Measurements from ENCODE around the gene KCNK15.
"Not testable (repeated sequence)": the region's sequence is repeated elsewhere in the genome, so short reads cannot be mapped to it uniquely, and the experiment has no call there.

The KCNK15 gene

GRCh38 chr20:44745598-44746366 lies at the start of gene KCNK15:
KCNK15 (plus strand) TSS chr20:44745865; CDS start chr20:44745911, 46 bp downstream.
- DNase-seq (ENCODE audit: low read depth), result no peak

- no peak for DNase-seq (ENCODE audit: low read depth)
Measured at GRCh38 chr20:44696315-44696714, 49.4 kb upstream of the KCNK15 start.

DNA sequence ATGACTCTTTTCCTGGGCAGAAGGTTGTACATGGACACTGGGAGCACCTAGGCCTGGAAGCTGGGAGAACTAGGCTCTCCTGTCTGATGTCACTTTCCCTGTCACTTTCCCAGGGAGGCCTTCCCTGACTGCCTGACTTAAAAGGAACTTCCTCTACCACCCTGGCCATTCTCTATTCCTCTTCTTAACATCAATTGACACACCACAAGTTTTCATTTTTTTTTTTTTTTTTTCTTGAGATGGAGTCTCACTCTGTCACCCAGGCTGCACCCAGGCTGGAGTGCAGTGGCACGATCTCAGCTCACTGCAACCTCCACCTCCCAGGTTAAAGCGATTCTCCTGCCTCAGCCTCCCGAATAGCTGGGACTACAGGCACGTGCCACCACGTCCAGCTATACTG lies 48.6 kb upstream of the KCNK15 start:
- not testable (repeated sequence) for DNase-seq (ENCODE audit: low read depth)

GRCh38 chr20:44698351-44698750 lies 47.3 kb upstream of the KCNK15 start:
- no peak for DNase-seq (ENCODE audit: low read depth)

- no peak for DNase-seq (ENCODE audit: low read depth)
Measured at GRCh38 chr20:44700306-44700705, 45.4 kb upstream of the KCNK15 start.

GRCh38 chr20:44701118-44701857 lies 44.4 kb upstream of the KCNK15 start:
- DNase-seq (ENCODE audit: low read depth), result no peak

GRCh38 chr20:44701858-44702256 lies 43.8 kb upstream of the KCNK15 start:
- no peak for DNase-seq (ENCODE audit: low read depth)

DNA sequence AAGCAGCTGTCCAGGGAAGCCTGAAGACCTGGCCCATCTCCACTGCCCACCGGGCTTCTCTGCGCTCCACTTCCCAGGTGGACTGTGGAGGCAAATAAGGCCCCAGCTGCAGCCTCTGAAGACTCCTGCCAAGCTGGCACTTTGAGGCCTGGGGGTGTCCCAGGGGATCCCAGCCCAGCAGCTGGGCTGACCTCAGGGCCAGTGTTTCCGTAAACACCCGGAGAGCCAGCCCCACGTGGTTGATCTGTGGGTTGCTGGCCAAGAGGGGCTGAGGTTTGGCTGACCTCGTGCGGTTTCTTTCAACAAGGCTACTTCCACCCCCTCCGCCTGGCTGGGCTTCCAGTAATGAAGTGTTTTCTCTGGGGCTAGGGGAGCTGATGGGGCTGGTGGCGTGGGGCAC lies 42.9 kb upstream of the KCNK15 start:
- DNase-seq (ENCODE audit: low read depth), result no peak

DNA sequence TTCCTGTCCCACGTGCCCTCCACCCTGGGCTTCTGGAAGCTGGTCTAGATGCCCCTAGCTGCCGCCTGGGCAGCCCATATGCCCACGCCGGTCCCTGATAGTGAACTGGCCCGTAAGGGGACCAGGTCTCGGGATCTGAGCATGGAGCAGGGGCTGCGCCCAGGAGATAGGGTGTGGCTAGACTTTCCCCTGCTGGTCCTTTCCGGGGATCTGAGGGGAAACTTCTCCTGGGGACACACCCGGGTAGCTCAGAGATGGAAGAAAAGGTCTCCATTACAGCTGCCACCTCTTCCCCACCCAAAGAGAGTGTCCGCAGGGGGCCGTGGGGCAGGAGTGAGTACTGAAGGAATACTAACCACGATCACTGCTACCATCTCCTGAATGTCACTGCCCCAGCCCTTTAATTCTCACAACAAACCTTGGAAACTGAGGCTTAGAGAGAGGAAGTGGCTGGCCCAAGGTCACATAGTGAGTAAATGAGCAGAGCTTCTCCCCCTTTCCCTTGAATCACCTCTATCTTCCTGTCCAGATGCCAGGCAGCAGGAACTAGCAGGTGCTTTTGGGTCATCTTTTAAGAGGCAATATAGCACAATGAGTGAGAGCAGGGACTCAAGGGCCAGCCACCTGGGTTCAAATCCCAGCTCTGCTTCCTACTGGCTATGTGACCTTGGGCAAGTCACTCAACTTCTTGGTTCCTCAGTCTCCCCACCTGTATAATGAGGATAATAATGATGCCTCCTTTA lies 42.3 kb upstream of the KCNK15 start:
- no peak for DNase-seq (ENCODE audit: low read depth)

DNA sequence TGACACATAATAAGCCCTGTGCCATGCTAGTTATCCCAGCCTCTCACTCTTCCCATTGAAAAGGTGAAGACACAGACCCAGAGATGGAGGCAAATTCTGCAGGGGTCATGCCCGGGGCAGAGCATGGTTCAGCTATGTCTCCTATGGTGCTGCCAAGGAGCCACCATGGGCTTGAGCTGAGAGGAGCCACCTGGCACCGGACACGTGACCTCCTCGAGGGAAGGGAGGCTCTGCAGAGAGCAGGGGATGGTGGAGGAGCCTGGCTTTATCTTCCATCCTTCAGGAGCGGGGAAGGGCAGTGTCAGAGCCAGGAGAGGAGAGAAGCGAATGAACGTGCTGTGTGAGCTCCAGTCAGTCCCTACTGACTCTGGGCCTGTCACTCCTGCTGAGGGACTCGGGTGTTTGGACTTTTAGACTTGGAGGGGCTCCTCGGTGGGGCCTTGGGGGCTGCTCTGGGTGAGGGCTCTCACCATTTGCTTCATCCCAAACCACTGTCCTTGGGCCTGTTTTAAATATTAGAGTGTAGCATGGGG lies 41.6 kb upstream of the KCNK15 start:
- no peak for DNase-seq (ENCODE audit: low read depth)

DNA sequence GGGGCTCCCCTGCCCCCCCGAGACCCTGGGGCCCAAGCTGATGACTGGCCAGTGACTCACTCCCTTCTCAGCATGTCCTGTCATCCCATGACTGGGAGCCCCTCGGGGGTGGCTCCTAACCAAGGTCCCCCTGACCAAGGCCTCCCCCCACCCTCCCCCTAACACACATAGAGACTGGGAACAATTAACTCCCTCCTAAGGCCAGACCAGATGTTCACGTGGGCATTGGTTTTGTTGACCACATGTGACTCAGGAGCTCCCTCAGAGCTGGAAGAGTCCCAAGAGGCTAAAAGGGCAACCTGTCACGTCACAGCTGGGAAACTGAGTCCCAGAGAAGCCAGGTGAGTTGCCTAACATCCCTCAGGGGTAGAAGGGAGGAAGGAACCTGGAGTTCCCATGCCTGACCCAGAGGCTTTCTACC lies 41.1 kb upstream of the KCNK15 start:
- no peak for DNase-seq (ENCODE audit: low read depth)

DNA sequence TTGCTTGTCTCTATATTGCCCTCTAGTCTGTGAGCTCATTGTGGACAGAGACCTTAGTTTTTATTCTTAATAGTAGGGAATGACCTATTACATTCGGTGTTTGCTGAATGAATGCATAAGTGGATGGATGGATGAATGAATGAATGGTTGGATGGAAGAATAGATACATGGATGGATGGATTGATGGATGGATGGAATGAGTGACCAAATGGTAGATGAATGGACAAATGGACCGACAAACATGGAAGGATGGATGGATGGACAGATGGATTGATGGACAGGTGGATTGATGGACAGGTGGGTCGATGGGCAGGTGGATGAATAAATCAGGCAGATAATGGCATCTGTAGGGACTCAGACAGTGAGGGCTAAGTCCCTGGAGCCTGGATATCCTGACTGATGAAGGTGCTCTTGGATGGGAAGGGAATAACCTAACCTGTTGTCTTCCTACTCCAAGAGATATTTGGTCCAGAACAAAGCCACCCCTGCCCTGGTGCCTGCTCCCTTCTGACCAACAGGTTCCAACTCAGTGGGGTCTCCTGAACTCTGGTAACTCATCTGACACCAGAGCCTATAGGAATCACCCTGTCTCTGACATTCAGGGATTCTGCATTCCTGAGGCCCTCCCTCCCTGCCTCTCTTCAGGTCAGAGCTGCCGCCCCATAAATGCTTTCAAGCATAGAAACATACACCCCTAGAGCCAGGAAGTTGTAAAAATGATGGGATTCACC lies 40.1 kb upstream of the KCNK15 start:
- DNase-seq (ENCODE audit: low read depth), result no peak

- no peak for DNase-seq (ENCODE audit: low read depth)
Measured at GRCh38 chr20:44706301-44707017, 39.2 kb upstream of the KCNK15 start.

GRCh38 chr20:44707018-44707579 lies 38.6 kb upstream of the KCNK15 start:
- DNase-seq (ENCODE audit: low read depth), result no peak

DNA sequence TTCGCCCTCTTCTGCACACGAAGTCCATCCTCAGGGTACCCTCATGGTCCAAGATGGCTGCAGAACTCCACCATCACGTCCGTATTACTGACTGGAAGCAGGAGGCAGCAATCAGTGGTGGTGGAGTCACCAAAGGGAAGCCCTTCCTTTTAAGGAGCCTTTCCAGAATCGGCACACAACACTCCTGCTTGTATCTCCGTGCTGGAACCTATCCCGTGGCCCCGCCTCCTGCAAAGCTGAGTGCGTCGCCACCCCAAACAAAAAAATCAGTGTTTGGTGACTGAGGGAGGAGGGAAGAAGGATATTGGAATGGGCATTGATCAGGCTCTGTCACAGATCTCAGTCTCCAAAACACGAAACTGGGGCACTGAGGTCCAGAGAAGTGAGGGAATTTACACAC lies 36.3 kb upstream of the KCNK15 start:
- no peak for DNase-seq (ENCODE audit: low read depth)

DNA sequence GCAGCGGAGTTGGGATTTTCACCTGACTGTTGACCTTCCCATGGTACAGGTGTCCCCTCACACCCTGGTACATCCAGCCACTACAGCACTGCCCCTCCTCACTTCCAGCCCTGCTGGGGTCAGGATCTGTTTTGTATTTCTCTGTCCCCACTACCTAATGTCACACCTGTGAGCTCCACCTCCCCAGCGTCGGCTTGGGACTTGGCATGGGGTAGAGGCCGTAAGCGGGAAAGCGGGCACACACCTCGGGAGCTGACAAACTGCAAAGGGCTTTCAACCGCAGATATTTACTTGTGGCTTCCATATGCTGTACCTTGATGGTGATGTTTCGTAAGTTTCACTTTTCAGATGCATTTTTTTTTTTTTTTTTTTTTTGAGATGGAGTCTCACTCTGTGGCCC lies 35.9 kb upstream of the KCNK15 start:
- DNase-seq (ENCODE audit: low read depth), result no peak

DNA sequence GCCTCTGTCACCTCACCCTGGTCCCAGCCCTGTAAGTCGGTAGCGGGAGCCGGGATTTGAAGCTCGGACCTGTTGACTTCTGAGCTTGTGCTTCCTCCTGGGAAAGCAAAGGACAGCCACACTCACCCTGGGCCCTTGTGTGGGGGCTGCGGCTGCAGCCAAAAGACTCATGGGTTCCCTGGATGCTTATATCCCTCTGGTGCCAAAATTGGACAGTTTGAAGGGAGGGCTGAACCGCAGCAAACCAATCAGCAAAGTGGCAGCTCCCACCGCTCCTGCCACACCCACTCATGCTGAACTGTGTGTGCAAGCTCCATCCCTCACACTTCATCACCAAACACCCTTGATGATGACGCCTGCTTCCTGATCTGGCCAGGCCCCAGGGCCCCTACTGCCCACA lies 34.4 kb upstream of the KCNK15 start:
- DNase-seq (ENCODE audit: low read depth), result no peak

DNA sequence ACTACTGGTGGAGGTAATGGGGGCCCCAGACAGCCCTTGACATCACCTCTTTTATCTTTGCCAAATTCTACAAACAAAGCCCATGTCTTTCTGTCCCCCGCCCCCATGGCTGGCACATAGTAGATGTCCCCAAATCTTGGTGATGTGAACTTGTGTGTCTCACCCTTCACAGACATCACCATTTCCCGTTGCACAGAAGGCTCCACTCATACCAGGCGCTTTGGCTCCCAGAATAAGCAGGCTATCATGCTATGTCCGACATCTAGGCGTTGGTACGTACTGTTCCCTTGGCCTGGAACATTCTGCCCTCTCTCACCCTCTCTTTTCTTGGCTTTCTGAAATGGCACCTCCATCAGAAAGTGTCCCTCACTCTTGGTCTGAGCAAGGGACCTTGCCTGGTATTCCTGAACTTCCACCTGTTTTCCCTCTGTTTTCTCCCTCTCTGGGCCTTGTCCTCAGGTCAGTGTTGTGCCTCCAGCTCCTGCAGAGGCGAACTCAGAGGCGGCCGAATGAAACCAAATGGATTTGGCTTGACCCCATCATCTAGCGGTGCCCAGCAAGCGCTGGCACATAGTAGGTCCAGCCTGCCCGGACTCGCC lies 31.5 kb upstream of the KCNK15 start:
- DNase-seq (ENCODE audit: low read depth), result no peak

DNA sequence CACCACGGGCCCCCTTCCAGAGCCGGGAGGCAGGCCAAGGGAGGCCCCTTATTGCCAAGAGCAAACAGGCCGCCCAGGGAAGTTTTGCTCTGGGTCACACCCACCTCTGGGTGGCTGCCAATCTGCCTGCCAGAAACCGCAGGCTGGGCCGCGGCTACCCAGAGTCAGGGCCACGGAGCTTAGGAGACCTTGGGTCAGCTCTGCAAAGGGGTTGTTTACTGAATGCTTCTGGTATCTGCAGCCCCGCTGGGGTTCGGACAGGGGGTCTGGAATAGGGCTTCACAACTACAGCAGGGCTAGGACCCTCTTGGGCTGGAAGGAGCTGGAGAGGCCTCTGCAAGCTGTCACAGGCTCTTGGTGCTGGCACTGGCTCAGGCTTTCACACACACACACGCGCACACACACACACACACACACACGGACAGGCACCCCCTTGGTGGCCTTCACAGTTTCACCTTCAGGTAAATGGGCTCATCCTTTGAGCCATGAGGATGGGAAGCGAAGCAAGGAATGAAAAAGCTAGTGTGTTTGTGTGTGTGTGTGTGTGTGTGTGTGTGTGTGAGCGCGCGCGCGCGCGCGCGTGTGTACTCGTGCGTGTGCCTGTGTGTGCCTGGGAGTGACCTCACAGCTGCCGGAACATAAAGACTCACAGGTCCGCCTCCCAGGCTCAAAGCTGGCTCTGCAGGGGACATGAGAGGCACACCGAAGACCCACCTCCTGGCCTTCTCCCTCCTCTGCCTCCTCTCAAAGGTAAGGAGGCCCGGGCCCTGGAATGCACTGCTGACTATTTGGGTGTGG lies 30.8 kb upstream of the KCNK15 start, which contains the start of gene CCN5:
Gene CCN5, plus strand, starts transcription at position 669 of the 798 bp plus-strand sequence. Its CDS starts 22 bp downstream, at position 691.
- DNase-seq (ENCODE audit: low read depth), result no peak

Measured in T-helper 22 cell (primary cell).